Heart right ventricle (tissue), 16 donors: ENCODE data around the gene SYNM. TPM values are rescaled to one million over a fixed set of nuclear protein-coding genes. Genes with fewer than 3 reads are reported as not detected.
A peak's percentile ranks its signal among the peaks of the same experiment; 100 is the strongest.

ENCODE experiments used
- ATAC-seq, 8 donors: fragments of 200-7000 bp; cut with Tn5 transposase; one replicate each; pipeline ENCODE4 v1.9.1; 2020; ENCODE audit warnings: mild to moderate bottlenecking in 8 of 8, moderate library complexity in 8 of 8, moderate number of reproducible peaks in 1 of 8
- DNase-seq, 2 donors: peaks; one replicate each; pipeline ENCODE4 v3.0.0-alpha.2; 2020
- H3K27ac ChIP-seq, 10 donors: fragments of 200-600 bp; sonication (generic) in 2 of 10; one replicate each; pipeline versions ENCODE4 v1.5.0 to v1.8.0; 2020 to 2022; ENCODE audit warnings: mild to moderate bottlenecking in 3 of 10
- H3K27me3 ChIP-seq, 7 donors: fragments of 200-600 bp; one replicate each; pipeline ENCODE4 v1.8.0; 2021 to 2022; ENCODE audit warnings: mild to moderate bottlenecking in 2 of 7
- H3K36me3 ChIP-seq, 9 donors: fragments of 200-600 bp; sonication (generic) in 1 of 9; one replicate each; pipeline versions ENCODE4 v1.5.0 to v1.8.0; 2020 to 2022; ENCODE audit warnings: mild to moderate bottlenecking in 2 of 9
- H3K4me1 ChIP-seq, 9 donors: fragments of 200-600 bp; sonication (generic) in 1 of 9; one replicate each; pipeline versions ENCODE4 v1.5.0 to v1.8.0; 2020 to 2022; ENCODE audit warnings: mild to moderate bottlenecking in 4 of 9
- H3K4me3 ChIP-seq, 10 donors: fragments of 200-600 bp; sonication (generic) in 2 of 10; one replicate each; pipeline versions ENCODE4 v1.5.0 to v1.8.0; 2020 to 2022; ENCODE audit warnings: mild to moderate bottlenecking in 7 of 10, moderate library complexity in 2 of 10
- H3K9me3 ChIP-seq, 11 donors: fragments of 200-600 bp in 10 of 11; sonication (generic) in 2 of 11; one replicate each; pipeline versions ENCODE4 v1.5.0 to v1.8.0; 2013 to 2022; ENCODE audit warnings: mild to moderate bottlenecking in 2 of 11, control low read depth in 1 of 11, moderate library complexity in 1 of 11
- CTCF ChIP-seq, 9 donors: fragments of 200-600 bp; sonication (generic) in 2 of 9; IDR thresholded peaks; one replicate each; pipeline versions ENCODE4 v1.5.0 to v1.8.0; 2021 to 2022; ENCODE audit warnings: antibody characterized with exemption in 9 of 9, mild to moderate bottlenecking in 5 of 9, moderate library complexity in 1 of 9
- WGBS, 2 donors: extraction: QIAGEN DNeasy Blood & Tissue Kit; methylation state at CpG; one replicate each; pipeline ENCODE4 v1.1.7; 2013; ENCODE audit warnings: inconsistent platforms in 1 of 2; 5-methylcytosine and 5-hydroxymethylcytosine counted together
- intact Hi-C, 10 donors: fragments of 100-400 bp; cut with DNase I; formaldehyde crosslinking; loops; one replicate each; pipeline versions ENCODE4 v1.11.1 to v1.14.2; 2022
- polyA plus RNA-seq, 2 donors: library from polyadenylated mRNA; stranded (reverse); fragments of 200-250 nt; gene quantifications; one replicate each; pipeline ENCODE4 v1.2.3, GENCODE V29; 2013
- total RNA-seq, 10 donors: library from RNA; stranded (reverse); fragmentation: NEBNext Ultra II Directional in 3 of 10; extraction: Animal tissue kit (Norgen Biotek cat#: 25700) in 3 of 10; gene quantifications; one replicate each; pipeline versions ENCODE4 v1.2.1 to v1.2.4, GENCODE V29; 2021 to 2023
- donor health status: Arrhythmogenic right ventricular cardiomyopathy.
- donor health status: ischemic (EF 13 %, LVEDD 7.1; RV severe dilation, severe dysfunction).
- donor health status: healthy with polysubstance abuse.
- donor health status: DM: no; HTN: yes; CAD: no.
- donor health status: DM: no; HTN: no; CAD: no.
- donor health status: ischemic (EF 25% LVEDD 6.9; RV normal size, moderate dysfunction).
- donor health status: ischemic (EF 25% LVEDD 5.7; RV mildly dilated, moderate dysfunction).
- donor health status: healthy.
- donor health status: DM: yes; HTN: yes; CAD: no.
- donor health status: Ischemic cardiomyopathy.
- donor health status: ischemic (EF 35%, LVEDD 5.7; RV mildly dilated, moderate dysfunction).
- donor health status: nonischemic (EF 11% LVEDD 7.7; RV severe dilation, severe dysfunction).
- donor health status: DM: yes; HTN: yes; CAD: no.
- donor health status: PGD.
- donor health status: ischemic (EF 29% LVEDD 5.4; RV normal size, mild dysfunction).
- donor health status: nonischemic (EF 23%, LVEDD 6.1; RV moderate dilation, normal function).

Gene SYNM
- total and polyA plus RNA-seq, 12 donors: 59.4 to 456 (median 350) TPM

DNA sequence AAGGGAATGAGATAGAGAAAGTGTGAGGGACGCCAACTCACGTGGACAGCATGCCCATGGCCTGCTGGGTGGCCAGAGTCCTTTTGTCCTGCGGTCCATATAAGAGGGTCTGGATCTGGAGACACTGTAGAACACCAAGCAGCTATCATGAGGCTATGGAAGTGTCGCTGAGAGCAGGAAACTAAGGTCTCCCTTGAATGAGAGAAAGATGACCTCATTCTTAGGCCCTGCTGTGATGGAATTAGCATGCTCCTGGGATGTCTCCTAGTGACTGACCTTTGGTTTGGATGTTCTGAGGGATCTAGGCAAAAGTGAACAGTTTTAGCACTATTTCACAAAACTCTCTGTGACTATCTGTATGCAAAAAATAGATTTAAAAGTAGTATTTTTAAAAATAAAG lies 34.4 kb downstream of the SYNM start:
- Histone ChIP-seq H3K4me1 (peaks cover 0 to 51% (median 27%) of the 10 kb centered on the region in 9 donors), H3K27ac (peak overlapping the region in 6 of 10 donors; percentile 3 to 55 (median 38)), H3K27me3 (no peaks in the 10 kb centered on the region), H3K9me3 (no peaks in the 10 kb centered on the region), H3K4me3 (no peak overlapping the region), H3K36me3 (peaks cover 0 to 53% (median 0%) of the 10 kb centered on the region in 9 donors)
- 80 to 85% methylated on average over 4 of the region's 4 CpGs for WGBS, 2 donors
- intact Hi-C loops: no loop called here
- ATAC-seq (peak in 7 of 8 donors; percentile 11 to 50 (median 30)), DNase-seq (no peak)
- no peak for TF ChIP-seq CTCF (IDR thresholded peaks at IDR 0.05)

DNA sequence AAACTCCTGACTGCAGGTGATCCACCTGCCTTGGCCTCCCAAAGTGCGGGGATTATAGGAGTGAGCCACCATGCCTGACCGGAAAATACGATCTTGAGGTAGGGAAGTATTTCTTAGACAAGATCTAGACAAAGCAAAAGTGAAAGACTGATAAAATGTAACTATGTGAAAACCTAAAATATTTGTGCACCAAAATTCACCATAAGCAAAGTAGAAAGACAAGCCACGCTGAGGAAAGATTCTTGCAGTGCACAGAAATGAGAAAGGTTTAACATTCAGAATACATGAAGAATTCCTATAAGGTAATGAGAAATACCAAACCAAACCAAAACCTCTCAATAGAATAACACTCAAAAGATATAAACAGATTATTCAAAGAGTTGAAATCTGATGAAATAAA lies 35.7 kb downstream of the SYNM start:
- Histone ChIP-seq H3K27me3 (no peaks in the 10 kb centered on the region), H3K4me1 (peaks cover 0 to 38% (median 17%) of the 10 kb centered on the region in 9 donors), H3K9me3 (no peaks in the 10 kb centered on the region), H3K36me3 (peaks cover 0 to 44% (median 0%) of the 10 kb centered on the region in 9 donors), H3K4me3 (no peak overlapping the region), H3K27ac (no peak overlapping the region)
- 98 to 99% methylated on average over 4 of the region's 4 CpGs for WGBS, 2 donors
- DNase-seq: no peak
- ATAC-seq: no peak
- TF ChIP-seq CTCF (IDR thresholded peaks at IDR 0.05): no peak
- intact Hi-C loops: loop anchor here in 2 of 10 donors (5.0 kb wide), 1 partner anchor 33 kb away; the partner anchor contains the start of gene SYNM (in 2 of the 2)

GRCh38 chr15:99141943-99142342 lies 37.1 kb downstream of the SYNM start:
- DNase-seq (no peak), ATAC-seq (no peak)
- no peak for TF ChIP-seq CTCF (IDR thresholded peaks at IDR 0.05)
- WGBS, 2 donors: 73 to 74% methylated on average over 4 of the region's 4 CpGs
- Histone ChIP-seq H3K4me1 (peaks cover 0 to 30% (median 13%) of the 10 kb centered on the region in 9 donors), H3K9me3 (no peaks in the 10 kb centered on the region), H3K36me3 (peaks cover 0 to 34% (median 0%) of the 10 kb centered on the region in 9 donors), H3K27ac (peak overlapping the region in 2 of 10 donors; percentile 6 to 31), H3K4me3 (no peak overlapping the region), H3K27me3 (no peaks in the 10 kb centered on the region)
- intact Hi-C loops: loop anchor here in 2 of 10 donors (5.0 kb wide), 1 partner anchor 35 kb away; the partner anchor contains the start of gene SYNM (in 2 of the 2)

- peaks cover 0 to 29% (median 0%) of the 10 kb centered on the region in 9 donors for H3K36me3 ChIP-seq
- no peaks in the 10 kb centered on the region for H3K9me3 ChIP-seq
- no peak for TF ChIP-seq CTCF (IDR thresholded peaks at IDR 0.05)
- H3K4me1 ChIP-seq: peaks cover 0 to 30% (median 13%) of the 10 kb centered on the region in 9 donors
- H3K27ac ChIP-seq: peak overlapping the region in 3 of 10 donors; percentile 6 to 31 (median 12)
- no peak for DNase-seq
- H3K4me3 ChIP-seq: no peak overlapping the region
- intact Hi-C loops: loop anchor here in 2 of 10 donors (5.0 kb wide), 1 partner anchor 35 kb away; the partner anchor contains the start of gene SYNM (in 2 of the 2)
- no peaks in the 10 kb centered on the region for H3K27me3 ChIP-seq
- ATAC-seq: no peak
- 87% methylated on average over 5 of the region's 5 CpGs for WGBS, 2 donors
Observed at GRCh38 chr15:99142562-99142961, 37.7 kb downstream of the SYNM start.
